HG03565 (cell line): ENCODE data around the gene SRSF6.
"Not testable (repeated sequence)": the region's sequence is repeated elsewhere in the genome, so short reads cannot be mapped to it uniquely, and the experiment has no call there.

Experiments used
- ATAC-seq: cut with Tn5 transposase; IDR thresholded peaks from one replicate; pipeline ENCODE4 v1.9.1; 2021; ENCODE audit warnings: mild to moderate bottlenecking, moderate library complexity; ENCODE audit not compliant: unreplicated experiment

The SRSF6 gene

DNA sequence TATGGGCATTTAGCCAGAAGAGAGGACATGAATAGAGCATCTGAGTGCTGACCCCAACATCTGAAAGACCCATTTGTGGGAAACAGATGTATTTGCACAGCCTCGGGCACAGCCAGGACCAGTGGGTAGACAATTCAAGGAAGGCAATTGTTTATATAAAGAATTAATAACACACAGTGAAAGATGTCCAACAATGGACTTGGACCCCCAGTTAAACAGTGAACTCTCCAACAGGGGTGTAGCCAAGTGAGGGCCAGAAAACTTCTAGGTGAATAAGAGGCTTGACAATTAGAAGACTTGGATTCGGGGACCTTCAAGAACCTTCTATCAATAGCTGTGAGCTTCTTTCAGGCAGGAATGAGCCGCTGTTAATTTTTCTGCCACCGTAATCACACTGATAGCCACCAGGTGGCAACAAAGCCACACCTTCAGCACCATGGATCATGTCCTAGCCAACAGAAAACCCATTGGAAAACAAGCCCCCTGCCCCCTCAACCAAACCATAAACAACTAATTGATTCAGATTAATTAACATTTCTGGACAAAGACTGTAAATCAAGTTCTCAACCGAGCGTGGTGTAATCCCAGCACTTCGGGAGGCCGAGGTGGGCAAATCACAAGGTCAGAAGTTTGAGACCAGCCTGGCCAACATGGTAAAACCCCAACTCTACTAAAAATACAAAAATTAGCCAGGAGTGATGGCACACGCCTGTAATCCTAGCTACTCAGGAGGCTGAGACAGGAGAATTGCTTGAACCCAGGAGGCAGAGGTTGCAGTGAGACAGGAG, 8.8 kb upstream of the SRSF6 start:
- no peak for ATAC-seq

DNA sequence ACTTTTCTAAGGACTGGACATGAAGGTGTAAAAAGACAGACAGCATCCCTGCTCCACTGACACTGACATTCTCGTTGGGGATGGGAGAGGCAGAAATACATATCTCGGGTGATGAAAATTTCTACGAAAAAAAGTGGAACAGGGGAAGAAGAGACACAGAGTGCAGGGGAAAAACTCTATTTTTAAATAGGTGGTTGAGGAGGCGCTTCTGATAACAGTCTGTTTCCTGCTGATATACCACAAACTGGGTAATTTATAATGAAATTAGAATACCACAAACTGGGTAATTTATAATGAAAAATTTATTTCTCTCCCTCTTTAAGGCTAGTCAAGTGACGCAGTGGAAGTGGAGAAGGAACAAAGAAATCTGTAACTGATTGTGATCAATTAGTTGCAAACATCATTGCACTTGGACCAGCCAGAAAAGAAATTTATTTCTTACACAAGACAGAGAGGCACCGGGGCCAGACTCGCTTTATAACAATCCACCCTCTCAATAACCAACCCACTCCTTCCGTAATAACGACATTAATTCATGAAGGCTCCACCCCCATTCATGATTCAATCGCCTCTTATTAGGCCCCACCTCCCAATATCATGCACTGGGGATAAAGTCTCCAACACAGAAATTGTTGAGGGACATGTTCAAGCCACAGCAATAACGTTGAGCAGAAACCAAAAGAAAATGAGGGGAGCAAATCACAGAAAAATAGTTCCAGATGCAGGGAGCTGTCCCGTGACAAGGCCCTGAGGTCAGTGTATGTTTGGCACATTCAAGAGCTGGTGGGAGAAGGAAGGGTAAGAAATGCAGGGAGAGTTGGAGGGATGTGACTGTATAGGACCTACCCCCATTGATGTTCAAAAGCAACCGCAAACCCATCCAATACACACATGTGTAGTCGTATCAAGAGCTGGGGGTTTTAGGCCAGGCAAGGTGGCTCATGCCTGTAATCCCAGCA, 6.6 kb upstream of the SRSF6 start:
- ATAC-seq, result no peak

DNA sequence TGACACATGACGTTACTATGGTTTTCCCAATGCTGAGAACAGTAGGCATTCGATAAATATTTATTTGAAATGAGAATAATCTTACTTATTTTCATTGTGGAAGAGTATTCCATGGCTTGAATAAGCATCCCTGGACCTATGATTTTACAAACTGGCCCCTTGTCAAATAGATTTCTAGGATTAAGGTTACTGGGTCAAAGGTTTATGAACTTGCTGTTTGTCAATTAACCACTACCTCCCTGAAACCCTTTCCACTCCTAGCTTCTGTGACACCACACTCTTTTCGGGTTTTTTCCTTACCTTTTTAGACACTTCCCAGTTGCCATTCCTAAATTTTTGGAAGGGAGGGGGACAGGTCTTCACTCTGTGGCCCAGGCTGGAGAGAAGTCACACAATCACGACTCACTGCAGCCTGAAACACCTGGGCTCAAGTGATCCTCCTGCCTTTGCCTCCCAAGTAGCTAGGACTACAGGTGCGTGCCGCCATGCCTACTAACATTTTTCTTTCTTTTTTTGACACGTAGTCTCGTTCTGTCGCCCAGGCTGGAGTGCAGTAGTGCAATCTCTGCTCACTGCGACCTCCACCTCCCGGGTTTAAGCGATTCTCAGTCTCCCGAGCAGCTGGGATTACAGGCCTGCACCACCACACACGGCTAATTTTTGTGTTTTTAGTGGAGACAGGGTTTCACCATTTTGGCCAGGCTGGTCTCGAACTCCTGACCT, 5.1 kb upstream of the SRSF6 start:
- no peak for ATAC-seq

- not testable (repeated sequence) for ATAC-seq
Observed at GRCh38 chr20:43456252-43456651, 1.4 kb upstream of the SRSF6 start.

- peak; percentile 59 for ATAC-seq
Observed at GRCh38 chr20:43456809-43457639, 672 bp upstream of the SRSF6 start.

DNA sequence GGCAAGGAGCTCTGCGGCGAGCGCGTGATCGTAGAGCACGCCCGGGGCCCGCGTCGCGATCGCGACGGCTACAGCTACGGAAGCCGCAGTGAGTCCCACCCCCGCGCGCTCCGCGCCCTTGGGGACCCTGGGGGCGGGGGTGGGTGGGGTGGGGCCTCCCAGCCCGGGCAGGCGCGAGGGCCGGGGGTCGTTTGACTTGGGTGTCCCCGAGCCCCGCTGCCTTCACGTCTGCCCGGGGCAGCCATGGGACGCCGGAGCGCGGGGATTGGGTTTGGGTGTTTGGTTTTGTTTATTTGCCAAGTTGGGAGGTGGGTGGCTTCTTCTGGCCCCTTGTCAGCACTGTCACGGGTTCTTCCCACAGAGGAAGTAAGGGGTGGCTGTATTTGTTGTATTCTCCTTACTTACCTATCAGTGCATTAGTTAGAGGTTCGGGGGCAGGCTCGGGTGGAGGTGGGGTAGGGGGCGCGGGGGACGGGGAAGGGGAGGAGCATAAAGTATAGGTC, 777 bp downstream of the SRSF6 start:
- no peak for ATAC-seq

- ATAC-seq, result no peak
Observed at GRCh38 chr20:43459022-43459942, 1.6 kb downstream of the SRSF6 start.

- ATAC-seq, result no peak
Observed at GRCh38 chr20:43460172-43460829, 2.6 kb downstream of the SRSF6 start.

DNA sequence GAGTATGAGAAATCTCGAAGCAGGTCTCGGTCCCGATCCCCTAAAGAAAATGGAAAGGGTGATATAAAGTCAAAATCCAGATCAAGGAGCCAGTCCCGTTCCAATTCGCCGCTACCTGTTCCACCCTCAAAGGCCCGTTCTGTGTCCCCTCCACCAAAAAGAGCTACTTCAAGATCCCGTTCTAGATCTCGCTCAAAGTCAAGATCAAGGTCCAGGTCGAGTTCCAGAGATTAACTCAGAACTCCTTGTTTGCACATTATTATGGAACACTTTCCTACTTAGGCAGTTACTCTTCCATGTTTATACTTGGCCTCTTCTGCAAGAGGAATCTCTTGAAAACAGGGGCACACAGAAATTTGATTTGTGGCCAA, 3.1 kb downstream of the SRSF6 start:
- ATAC-seq, result no peak

DNA sequence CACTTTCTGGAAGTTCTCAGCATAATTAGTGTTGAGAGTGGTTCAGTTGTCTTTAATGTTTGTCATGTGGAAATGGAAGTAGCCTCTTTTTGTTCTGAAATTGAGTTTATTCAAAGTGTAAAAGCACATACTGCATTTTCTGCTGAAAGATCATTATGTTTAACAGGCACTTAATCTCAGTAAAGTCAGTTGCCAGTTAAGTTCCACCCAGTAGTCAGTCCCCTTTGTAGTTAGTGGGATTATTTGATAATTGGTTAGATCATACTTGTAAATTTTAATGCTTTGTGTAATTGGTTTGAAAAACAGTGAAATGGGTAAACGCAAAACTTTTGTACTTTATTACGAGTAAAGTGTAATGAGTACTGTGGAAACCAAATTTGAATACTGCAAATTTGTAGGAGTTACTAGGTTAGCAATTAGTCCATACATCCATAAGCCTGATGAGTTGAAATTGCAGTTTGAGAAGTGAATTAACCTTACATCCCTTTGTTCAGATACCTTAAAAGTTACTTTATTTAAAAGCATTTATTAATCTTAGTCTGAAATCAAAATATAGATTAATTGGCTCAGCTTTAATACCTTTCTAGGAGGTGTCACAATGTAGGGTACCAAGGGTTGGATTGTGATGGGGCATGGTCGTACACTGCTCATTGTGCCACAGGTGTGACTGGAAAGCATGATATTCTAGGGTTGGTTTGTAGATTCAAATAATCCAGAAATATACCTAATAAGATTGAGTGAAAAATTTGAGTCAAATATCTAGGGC, 4.4 kb downstream of the SRSF6 start:
- no peak for ATAC-seq

GRCh38 chr20:43462660-43463526, 5.2 kb downstream of the SRSF6 start:
- ATAC-seq, result no peak

GRCh38 chr20:43463527-43464218, 6.0 kb downstream of the SRSF6 start:
- ATAC-seq, result no peak

GRCh38 chr20:43464219-43464790, 6.6 kb downstream of the SRSF6 start:
- ATAC-seq, result no peak

GRCh38 chr20:43465625-43465943, 7.9 kb downstream of the SRSF6 start:
- ATAC-seq, result no peak

- no peak for ATAC-seq
Observed at GRCh38 chr20:43467589-43467988, 9.9 kb downstream of the SRSF6 start.

DNA sequence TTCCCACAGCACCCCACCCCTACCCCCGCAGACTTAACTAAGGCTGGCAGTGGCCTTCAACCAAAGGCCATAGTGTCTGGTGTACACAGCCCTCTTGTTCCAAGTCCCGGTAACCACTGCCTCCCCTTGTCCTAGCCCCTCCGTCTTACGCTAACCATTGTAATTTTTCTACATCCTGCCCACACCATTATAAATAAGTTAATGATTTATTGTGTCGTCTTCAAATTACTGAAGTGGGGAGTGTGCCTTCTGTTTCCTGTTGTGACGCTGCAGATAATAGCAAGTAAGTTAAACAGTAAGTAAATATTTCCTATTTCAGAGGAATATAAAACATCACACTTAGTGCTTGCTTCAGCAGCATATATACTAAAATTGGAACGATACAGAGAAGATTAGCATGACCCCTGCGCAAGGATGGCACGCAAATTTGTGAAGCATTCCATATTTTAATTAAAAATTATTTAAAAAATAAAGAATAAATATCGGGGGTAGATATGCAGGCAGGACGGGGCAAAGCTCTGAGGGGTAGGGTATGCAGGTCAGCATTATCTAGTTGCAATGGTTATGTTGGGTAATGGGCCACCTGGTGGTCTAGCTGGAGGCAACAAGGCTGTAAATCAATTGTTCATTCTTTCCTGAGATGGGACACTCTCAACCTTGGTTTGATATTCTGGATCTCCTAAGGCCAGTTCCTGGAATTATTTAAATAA, 15.1 kb downstream of the SRSF6 start:
- no peak for ATAC-seq
